HG02623 (cell line): ENCODE data around the gene ITGA5.

Source experiments
- ATAC-seq: cut with Tn5 transposase; IDR thresholded peaks from one replicate; pipeline ENCODE4 v1.9.1; 2021; ENCODE audit warnings: moderate library complexity; ENCODE audit not compliant: unreplicated experiment

ITGA5 gene

GRCh38 chr12:54390176-54390667, 28.8 kb downstream of the ITGA5 start:
- ATAC-seq: no peak

DNA sequence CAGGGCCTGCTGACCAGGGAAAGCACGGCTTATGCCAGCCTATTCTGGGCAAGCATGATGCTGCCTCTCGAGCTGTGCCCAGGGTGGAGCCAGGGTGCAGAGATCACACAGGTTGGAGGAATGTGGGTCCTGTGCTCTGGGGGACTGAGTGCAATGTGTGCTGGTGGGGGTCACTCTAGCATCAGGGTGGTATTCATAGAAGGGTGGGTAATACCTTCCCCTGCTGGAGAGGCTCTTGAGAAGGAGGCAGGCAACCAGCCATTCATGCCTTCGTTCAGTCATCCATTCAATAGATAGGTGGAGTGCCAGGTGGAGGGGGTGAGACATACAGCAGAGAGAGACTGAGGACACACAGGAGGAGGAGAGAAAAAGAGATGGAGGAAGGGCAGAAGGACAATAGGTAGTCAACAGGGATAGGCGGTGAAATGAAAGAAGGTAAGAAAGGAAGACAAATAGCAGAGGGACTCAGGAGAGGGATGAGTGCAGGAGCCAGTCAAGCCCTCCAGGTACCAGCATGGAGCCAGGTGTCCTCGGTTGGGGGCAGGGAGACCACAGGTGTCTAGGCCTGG, 29.4 kb downstream of the ITGA5 start:
- no peak for ATAC-seq

GRCh38 chr12:54389134-54389508, 29.9 kb downstream of the ITGA5 start:
- ATAC-seq: no peak

- no peak for ATAC-seq
Measured at GRCh38 chr12:54388237-54389133, 30.6 kb downstream of the ITGA5 start.

- ATAC-seq: no peak
Measured at GRCh38 chr12:54387114-54387467, 32.0 kb downstream of the ITGA5 start.

DNA sequence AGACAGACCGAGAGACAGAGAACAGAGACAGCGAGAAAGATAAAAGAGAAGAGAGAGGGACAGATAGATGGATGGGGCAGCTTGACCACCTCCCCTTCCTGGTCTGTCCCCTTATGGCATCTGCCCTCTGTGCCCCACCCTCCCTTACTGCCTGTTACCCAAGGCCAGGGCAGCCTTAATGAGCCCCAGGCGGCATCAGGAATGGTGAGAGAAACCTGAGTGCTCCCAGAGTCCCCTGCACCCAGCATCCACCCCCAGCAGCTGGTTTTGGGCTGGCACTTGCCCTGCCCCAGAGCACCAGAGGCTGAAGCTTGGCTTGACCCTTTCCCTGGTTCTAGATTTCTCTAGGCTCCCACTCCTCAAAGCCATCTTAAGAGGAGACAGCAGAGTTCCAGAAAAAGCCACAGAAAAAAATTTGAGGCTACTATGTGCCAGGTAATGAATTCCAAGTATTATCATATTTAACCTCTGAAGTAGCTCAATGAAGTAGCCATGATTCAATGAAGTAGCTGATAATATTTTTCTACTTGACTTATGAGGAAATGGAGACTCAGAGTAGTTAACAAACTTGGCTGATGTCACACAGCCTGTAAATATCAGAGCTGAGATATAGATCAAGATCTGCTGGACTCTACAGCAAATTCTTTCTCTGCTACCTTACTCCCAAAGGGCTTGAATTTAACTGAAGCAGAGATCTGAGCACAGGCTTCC, 32.5 kb downstream of the ITGA5 start:
- no peak for ATAC-seq

- no peak for ATAC-seq
Measured at GRCh38 chr12:54385251-54385914, 33.7 kb downstream of the ITGA5 start.

- no peak for ATAC-seq
Measured at GRCh38 chr12:54384591-54385041, 34.5 kb downstream of the ITGA5 start, which contains the start of gene ZNF385A. TSS of gene ZNF385A (minus strand) at chr12:54384733. CDS start at chr12:54384514, 219 bp downstream.

- no peak for ATAC-seq
Measured at GRCh38 chr12:54383041-54383609, 35.9 kb downstream of the ITGA5 start.

- no peak for ATAC-seq
Measured at GRCh38 chr12:54381136-54381535, 37.9 kb downstream of the ITGA5 start.

GRCh38 chr12:54379398-54380201, 39.5 kb downstream of the ITGA5 start:
- ATAC-seq: peak; percentile 80

- ATAC-seq: no peak
Measured at GRCh38 chr12:54378796-54379397, 40.2 kb downstream of the ITGA5 start.

DNA sequence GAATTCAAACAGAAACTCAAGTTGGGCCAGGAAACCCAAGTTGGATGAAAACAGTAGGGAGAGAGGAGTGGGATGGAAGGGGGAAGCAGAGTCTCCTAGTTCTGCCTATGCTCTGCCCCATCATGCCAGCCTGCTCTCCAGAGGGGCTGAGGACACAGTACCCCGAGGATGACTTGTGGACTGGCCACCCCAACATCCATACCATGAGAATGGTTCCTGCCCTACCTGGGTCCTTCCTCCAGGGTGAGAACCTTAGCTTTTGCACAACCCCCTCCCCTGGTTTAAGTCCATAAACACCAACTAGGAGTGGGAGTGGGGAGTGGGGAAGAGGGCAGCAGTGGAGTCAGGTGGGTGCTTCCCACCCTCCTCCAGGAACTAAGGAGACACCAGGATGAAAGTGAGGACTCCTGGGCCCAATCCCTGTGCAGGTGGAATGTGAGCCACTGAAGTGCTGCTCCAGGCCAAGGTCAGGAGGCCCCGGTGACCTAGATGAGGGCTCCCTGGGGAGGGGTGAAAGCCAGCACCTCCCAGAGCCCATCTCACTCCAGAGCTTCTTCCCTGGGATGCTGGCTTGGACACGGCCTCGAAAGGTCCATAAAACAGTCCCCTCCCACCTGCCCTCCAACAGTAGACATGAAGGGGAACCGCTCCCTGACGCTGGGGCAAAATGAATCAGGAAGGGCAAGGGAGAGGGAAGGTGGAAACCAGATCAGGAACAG, 41.1 kb downstream of the ITGA5 start:
- ATAC-seq: no peak

- ATAC-seq: no peak
Measured at GRCh38 chr12:54377007-54377406, 42.1 kb downstream of the ITGA5 start.

DNA sequence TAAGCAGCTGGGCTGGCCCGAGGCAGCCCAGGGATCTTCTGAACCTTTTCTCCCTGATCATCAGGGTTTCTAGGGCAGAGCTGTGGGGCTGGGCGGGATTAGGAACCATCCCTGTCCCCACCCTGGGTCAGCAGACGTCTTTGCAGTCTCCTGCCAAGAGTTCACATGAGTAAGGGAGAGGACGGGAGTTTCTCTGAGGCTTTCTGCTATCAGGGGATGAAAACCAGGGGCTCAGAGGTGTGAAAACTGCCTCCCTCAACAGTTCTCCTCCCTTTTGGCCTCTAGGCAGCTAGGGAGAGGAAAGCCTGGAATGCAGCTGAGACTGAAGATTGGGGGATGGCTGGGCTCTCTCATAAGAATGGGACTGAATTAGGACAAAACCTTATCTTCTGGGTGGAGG, 42.5 kb downstream of the ITGA5 start:
- ATAC-seq: no peak

DNA sequence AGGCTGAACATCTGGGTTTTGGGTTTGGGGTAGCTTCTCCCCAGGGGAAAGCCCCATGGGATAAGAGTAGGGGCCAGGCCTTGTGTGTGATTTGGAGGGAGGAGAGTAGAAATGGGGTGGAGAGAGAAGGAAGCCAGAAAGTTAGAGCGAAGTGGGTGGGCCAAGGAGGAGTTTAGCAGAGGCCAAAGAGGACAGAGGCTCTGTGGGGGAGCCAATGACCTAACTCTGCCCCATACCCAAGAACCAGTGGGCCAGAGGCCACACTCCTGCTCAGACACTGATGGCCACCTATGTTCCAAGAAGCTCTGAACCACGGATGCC, 43.8 kb downstream of the ITGA5 start:
- ATAC-seq: no peak

DNA sequence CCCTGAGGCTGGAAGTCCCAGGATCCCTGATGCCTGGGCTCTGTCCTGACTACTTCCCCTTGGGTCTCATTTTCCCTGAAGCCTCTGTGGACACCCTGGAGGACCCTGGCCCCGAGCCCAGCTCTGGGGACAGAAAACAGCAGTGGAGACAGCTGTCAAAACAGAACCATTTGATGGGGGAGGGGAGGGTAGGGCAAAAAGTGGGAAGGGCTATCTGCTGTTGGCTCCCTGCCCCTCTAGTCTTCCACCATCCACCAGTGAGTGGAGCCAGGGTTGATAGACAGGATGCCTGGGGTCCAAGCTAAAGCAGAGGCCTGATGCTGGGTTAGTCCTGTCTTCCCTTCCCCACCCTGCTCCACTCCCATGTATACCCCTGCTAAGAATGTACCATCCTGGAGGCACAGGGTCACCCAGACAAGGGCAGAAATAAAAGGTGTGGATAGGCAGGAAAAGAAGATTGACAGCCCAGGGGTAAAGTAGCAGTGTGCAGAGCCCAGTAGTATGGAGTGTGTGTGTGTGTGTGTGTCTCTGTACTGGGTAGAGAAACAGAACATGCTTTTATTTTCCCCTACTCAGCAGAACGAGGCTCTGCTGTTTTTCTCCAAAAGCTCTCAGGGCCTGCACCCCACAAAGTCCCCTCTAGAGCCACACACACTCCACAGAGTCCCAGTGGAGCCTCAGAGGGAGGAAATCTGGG, 44.4 kb downstream of the ITGA5 start:
- ATAC-seq: no peak
